DOHH2 (cell line): Measurements from ENCODE around the gene TPST1.

Source experiments
- H3F3A ChIP-seq: fragments of 200-600 bp; sonication (generic), shearing (Covaris generic); 2 replicates; pipeline ENCODE4 v1.6.0; 2016; ENCODE audit warnings: antibody characterized with exemption, mild to moderate bottlenecking; ENCODE audit not compliant: control insufficient read depth, insufficient read depth
- H3K27ac ChIP-seq: fragments of 200-600 bp; sonication (generic); 2 replicates; pipeline ENCODE4 v1.5.1; 2014; ENCODE audit warnings: low read depth, mild to moderate bottlenecking, low read length, moderate library complexity
- H3K27me3 ChIP-seq: fragments of 200-600 bp; sonication (generic); 2 replicates; pipeline ENCODE4 v1.6.1; 2014; ENCODE audit warnings: mild to moderate bottlenecking, low read length, mixed read lengths; ENCODE audit not compliant: control insufficient read depth
- H3K36me3 ChIP-seq: fragments of 200-600 bp; sonication (generic); 2 replicates; pipeline ENCODE4 v1.6.1; 2014; ENCODE audit warnings: mild to moderate bottlenecking, low read length, moderate library complexity, mixed read lengths; ENCODE audit not compliant: control insufficient read depth
- H3K4me1 ChIP-seq: fragments of 200-600 bp; sonication (generic); 2 replicates; pipeline ENCODE4 v1.6.1; 2014; ENCODE audit warnings: mild to moderate bottlenecking, low read length, mixed read lengths; ENCODE audit not compliant: control insufficient read depth
- H3K4me2 ChIP-seq: fragments of 200-600 bp; sonication (generic); 2 replicates; pipeline ENCODE4 v1.6.0; 2014; ENCODE audit warnings: mild to moderate bottlenecking, low read length, moderate library complexity
- H3K4me3 ChIP-seq: fragments of 200-600 bp; sonication (generic); 2 replicates; pipeline ENCODE4 v1.5.1; 2014; ENCODE audit warnings: mild to moderate bottlenecking, low read length, mixed read lengths
- H3K79me2 ChIP-seq: fragments of 200-600 bp; sonication (generic); 2 replicates; pipeline ENCODE4 v1.6.1; 2014; ENCODE audit warnings: mild to moderate bottlenecking, low read length, mixed read lengths; ENCODE audit not compliant: control insufficient read depth
- H3K9me2 ChIP-seq: fragments of 200-600 bp; sonication (generic); replicated peaks from 2 replicates; pipeline ENCODE4 v1.6.1; 2014; ENCODE audit warnings: mild to moderate bottlenecking, low read length, mixed read lengths; ENCODE audit not compliant: control insufficient read depth
- H3K9me3 ChIP-seq: fragments of 200-600 bp; sonication (generic); 2 replicates; pipeline ENCODE4 v1.6.1; 2014; ENCODE audit warnings: antibody characterized with exemption, low read length, mixed read lengths; ENCODE audit not compliant: control insufficient read depth, insufficient read depth
- H4K20me1 ChIP-seq: fragments of 200-600 bp; sonication (generic); 2 replicates; pipeline ENCODE4 v1.6.0; 2014; ENCODE audit warnings: low read depth, mild to moderate bottlenecking, antibody characterized with exemption, low read length, moderate library complexity; ENCODE audit not compliant: control insufficient read depth, insufficient read depth
- CTCF ChIP-seq: fragments of 200-600 bp; sonication (generic); IDR thresholded peaks from one replicate; pipeline ENCODE4 v1.5.1; 2014; ENCODE audit warnings: antibody characterized with exemption, mild to moderate bottlenecking, low read depth, low read length; ENCODE audit not compliant: poor library complexity, severe bottlenecking
- EZH2phosphoT487 ChIP-seq: fragments of 200-600 bp; sonication (generic); IDR thresholded peaks from 2 replicates; pipeline ENCODE4 v1.6.1; 2017; ENCODE audit warnings: borderline replicate concordance, mild to moderate bottlenecking, antibody characterized with exemption, low read length, moderate library complexity, mixed read lengths

TPST1 gene

DNA sequence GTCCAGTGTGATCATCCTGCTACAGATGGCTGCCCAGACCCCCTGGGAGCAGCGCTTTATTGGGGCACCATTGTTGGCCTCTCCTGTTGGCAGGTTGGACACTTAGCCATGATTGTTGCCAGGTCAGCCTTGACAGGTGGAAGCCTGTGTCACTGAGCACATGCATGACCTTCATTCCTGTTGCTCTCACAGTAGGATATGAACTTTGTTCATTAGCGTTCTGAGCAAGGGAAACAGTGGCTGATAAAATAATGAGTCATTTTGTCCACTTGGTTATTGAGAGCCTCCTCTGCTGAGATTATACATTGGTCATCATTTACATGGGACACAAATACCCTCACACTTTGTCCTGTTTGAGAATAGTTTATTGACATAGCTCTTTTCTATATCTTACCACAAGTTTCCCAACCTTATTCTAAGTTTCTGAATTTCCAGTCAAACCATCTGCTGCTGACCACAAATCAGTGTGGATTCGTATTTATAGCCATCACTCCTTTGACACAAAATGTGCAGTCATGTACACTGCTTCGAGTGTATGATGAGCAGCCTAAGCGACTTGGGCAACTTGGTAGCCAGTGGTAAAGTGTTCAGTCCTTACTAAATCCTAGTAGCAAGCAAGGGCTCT is 102.6 kb downstream of the TPST1 start:
- Histone ChIP-seq H3K4me1 (no peaks in the 10 kb centered on the region), H3K79me2 (no peaks in the 10 kb centered on the region), H3K4me3 (no peak overlapping the region), H3K9me2 (no peaks in the 10 kb centered on the region), H3K4me2 (no peak overlapping the region), H3K9me3 (no peaks in the 10 kb centered on the region), H3K27me3 (peaks cover 19% of the 10 kb centered on the region), H3K36me3 (no peaks in the 10 kb centered on the region), H3K27ac (no peak overlapping the region), H4K20me1 (no peaks in the 10 kb centered on the region), H3F3A (no peaks in the 10 kb centered on the region)
- no peak for TF ChIP-seq EZH2phosphoT487
- TF ChIP-seq CTCF = no peak

GRCh38 chr7:66308411-66308810 is 103.3 kb downstream of the TPST1 start:
- Histone ChIP-seq H3K4me3 (no peak overlapping the region), H3K9me2 (no peaks in the 10 kb centered on the region), H3K36me3 (no peaks in the 10 kb centered on the region), H3K79me2 (no peaks in the 10 kb centered on the region), H3K4me1 (no peaks in the 10 kb centered on the region), H3K9me3 (no peaks in the 10 kb centered on the region), H3K4me2 (no peak overlapping the region), H4K20me1 (no peaks in the 10 kb centered on the region), H3F3A (no peaks in the 10 kb centered on the region), H3K27me3 (peaks cover 19% of the 10 kb centered on the region), H3K27ac (no peak overlapping the region)
- TF ChIP-seq EZH2phosphoT487 (no peak), CTCF (no peak)

DNA sequence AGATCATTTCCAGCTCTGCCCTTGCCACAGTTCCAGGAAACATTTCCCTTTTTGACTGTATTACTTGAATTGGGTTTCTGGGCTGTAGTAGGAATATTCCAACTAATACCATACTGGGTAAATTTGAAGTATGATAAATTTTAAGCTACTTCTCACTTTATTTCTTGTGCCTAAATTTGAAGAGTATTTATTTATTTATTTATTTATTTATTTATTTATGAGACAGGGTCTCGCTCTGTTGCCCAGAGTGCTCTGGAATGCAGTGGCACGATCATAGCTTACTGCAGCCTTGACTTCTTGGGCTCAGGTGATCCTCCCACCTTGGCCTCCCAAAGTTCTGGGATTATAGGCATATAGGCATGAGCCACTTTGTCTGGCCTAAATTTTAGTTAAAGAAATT is 105.5 kb downstream of the TPST1 start:
- TF ChIP-seq EZH2phosphoT487 = no peak
- Histone ChIP-seq H3K4me2 (no peak overlapping the region), H3K27me3 (peaks cover 26% of the 10 kb centered on the region), H4K20me1 (no peaks in the 10 kb centered on the region), H3F3A (no peaks in the 10 kb centered on the region), H3K79me2 (no peaks in the 10 kb centered on the region), H3K4me1 (no peaks in the 10 kb centered on the region), H3K27ac (no peak overlapping the region), H3K4me3 (no peak overlapping the region), H3K9me2 (no peaks in the 10 kb centered on the region), H3K9me3 (no peaks in the 10 kb centered on the region), H3K36me3 (no peaks in the 10 kb centered on the region)

DNA sequence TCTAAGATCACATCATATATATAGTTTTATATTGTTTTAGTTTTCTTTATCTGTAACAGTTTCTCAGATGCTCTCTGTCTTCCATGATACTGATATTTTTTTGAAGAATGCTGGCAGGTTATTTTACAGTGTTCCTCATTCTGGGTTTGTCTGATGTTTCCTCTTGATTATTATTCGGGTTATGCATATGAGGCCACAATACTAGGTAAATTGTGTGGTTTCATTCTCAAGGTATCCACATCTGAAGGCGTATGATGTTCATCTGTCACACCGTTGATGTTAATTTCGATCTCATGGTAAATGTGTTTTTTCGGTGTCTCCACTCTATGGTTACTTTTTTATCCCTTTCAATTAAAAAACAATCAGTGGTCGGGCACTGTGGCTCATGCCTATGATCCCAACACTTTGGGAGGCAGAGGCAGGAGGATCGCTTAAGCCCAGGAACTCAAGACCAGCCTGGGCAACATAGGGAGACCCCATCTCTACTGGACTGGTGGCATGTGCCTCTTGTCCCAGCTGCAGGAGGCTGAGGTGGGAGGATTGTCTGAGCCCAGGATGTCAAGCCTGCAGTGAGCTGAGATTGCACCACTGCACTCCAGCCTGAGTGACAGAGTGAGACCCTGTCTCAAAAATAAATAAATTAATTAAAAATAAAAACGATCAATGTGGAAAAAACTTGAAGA is 108.9 kb downstream of the TPST1 start:
- Histone ChIP-seq H3K4me3 (no peak overlapping the region), H4K20me1 (no peaks in the 10 kb centered on the region), H3K36me3 (no peaks in the 10 kb centered on the region), H3K4me1 (no peaks in the 10 kb centered on the region), H3K27ac (no peak overlapping the region), H3K9me3 (no peaks in the 10 kb centered on the region), H3K79me2 (no peaks in the 10 kb centered on the region), H3K9me2 (no peaks in the 10 kb centered on the region), H3F3A (no peaks in the 10 kb centered on the region), H3K27me3 (peaks cover 26% of the 10 kb centered on the region), H3K4me2 (no peak overlapping the region)
- no peak for TF ChIP-seq CTCF
- TF ChIP-seq EZH2phosphoT487 = no peak
